HG02588 (cell line): ENCODE data around the gene RUVBL2.
"Not testable (repeated sequence)": the region's sequence is repeated elsewhere in the genome, so short reads cannot be mapped to it uniquely, and the experiment has no call there.

Source experiments
- ATAC-seq: cut with Tn5 transposase; IDR thresholded peaks from one replicate; pipeline ENCODE4 v1.9.1; 2021; ENCODE audit warnings: mild to moderate bottlenecking, moderate library complexity; ENCODE audit not compliant: unreplicated experiment

RUVBL2 gene

GRCh38 chr19:49038557-49039276 is 45.0 kb downstream of the RUVBL2 start:
- not testable (repeated sequence) for ATAC-seq

GRCh38 chr19:49039736-49040135 is 46.0 kb downstream of the RUVBL2 start:
- not testable (repeated sequence) for ATAC-seq

DNA sequence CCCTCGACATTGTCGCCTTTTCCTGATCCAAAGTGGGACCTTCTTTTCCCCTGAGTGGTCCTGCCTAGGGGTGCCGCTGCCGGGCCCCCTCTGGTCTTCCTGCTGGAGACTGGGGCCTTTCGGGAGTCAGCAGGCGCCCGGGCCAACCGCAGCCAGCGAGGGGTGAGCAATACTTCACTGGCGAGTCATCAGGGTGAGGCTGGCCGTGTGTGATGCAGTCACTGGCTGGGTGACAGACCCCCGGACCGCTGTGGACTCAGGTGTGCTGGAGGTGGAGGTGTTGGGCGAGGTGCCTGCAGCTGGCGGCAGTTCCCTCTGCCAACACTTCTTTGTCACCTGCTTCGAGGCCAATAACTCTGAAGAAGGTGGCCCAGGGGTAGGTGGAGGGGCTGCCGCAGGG is 48.5 kb downstream of the RUVBL2 start:
- no peak for ATAC-seq

DNA sequence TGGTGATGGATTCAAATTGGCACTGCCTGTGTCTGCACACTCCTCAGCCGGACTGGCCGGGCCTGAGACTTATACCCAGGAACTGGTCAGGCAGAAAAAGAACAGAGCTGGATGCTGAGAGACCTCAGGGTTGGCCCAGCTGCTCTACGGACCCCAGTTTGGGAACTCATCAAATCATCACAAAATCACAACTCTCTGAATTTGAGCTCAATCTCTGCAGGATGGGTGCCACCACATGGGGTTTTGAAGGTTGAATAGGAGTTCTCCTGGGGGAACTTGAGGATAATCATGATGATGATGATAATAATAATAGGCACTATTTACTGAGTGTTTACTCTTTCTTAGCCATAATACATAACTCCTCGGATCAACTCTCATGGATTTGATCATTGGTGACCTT is 49.0 kb downstream of the RUVBL2 start:
- ATAC-seq, result not testable (repeated sequence)

DNA sequence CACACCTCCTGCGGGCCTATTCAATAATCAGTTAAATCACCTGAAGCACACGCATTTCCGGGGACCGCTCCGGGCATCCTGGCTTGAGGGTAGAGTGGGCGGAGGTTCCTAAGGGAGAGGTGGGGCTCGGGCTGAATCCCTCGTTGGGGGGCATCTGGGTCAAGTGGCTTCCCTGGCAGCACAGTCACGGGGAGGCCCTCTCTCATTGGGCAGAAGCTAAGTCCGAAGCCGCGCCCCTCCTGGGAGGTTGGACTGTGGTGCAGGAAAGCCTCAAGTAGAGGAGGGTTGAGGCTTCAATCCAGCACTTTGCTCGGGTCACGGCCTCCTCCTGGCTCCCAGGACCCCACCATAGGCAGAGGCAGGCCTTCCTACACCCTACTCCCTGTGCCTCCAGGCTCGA is 49.9 kb downstream of the RUVBL2 start, which contains the start of gene CGB5:
CGB5 (plus strand) TSS at position 301 of the 400 bp plus-strand sequence. CDS start 362 bp downstream, outside the sequence.
- not testable (repeated sequence) for ATAC-seq

DNA sequence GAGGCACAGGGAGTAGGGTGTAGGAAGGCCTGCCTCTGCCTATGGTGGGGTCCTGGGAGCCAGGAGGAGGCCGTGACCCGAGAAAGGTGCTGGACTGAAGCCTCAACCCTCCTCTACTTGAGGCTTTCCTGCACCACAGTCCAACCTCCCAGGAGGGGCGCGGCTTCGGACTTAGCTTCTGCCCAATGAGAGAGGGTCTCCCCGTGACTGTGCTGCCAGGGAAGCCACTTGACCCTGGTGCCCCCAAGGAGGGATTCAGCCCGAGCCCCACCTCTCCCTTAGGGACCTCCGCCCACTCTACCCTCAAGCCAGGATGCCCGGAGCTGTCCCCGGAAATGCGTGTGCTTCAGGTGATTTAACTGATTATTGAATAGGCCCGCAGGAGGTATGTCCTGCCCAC is 55.3 kb downstream of the RUVBL2 start, which contains the start of gene CGB8:
CGB8 (minus strand) TSS at position 101 of the 400 bp plus-strand sequence. CDS start 372 bp downstream, outside the sequence.
- ATAC-seq, result not testable (repeated sequence)

DNA sequence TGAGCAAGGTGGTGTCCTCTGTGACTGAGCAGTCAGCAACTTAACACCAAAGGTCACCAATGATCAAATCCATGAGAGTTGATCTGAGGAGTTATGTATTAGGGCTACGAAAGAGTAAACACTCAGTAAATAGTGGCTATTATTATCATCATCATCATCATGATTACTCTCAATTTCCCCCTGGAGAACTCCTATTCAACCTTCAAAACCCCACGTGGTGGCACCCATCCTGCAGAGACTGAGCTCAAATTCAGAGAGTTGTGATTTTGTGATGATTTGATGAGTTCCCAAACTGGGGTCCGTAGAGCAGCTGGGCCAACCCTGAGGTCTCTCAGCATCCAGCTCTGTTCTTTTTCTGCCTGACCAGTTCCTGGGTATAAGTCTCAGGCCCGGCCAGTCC is 56.1 kb downstream of the RUVBL2 start:
- not testable (repeated sequence) for ATAC-seq

- ATAC-seq, result not testable (repeated sequence)
Measured at GRCh38 chr19:49050376-49051033, 56.8 kb downstream of the RUVBL2 start.

GRCh38 chr19:49056101-49056901 is 62.6 kb downstream of the RUVBL2 start:
- ATAC-seq, result peak; percentile 54

- not testable (repeated sequence) for ATAC-seq
Measured at GRCh38 chr19:49056902-49057596, 63.4 kb downstream of the RUVBL2 start.

- ATAC-seq, result no peak
Measured at GRCh38 chr19:49057636-49058234, 64.0 kb downstream of the RUVBL2 start, which contains the start of gene CGB7. Gene CGB7 (minus strand): TSS chr19:49057749. CDS start chr19:49055375, 2,374 bp downstream.

- no peak for ATAC-seq
Measured at GRCh38 chr19:49058562-49058961, 64.9 kb downstream of the RUVBL2 start.

- no peak for ATAC-seq
Measured at GRCh38 chr19:49059053-49059452, 65.4 kb downstream of the RUVBL2 start.

DNA sequence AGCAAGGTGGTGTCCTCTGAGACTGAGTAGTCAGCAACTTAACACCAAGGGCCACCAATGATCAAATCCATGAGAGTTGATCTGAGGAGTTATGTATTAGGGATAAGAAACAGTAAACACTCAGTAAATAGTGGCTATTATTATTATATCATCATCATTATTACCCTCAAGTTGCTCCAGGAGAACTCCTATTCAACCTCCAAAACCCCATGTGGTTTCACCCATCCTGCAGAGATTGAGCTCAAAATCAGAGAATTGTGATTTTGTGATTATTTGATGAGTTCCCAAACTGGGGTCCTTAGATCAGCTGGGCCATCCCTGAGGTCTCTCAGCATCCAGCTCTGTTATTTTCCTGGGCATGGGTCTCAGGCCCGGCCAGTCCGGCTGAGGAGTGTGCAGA is 67.3 kb downstream of the RUVBL2 start:
- no peak for ATAC-seq

DNA sequence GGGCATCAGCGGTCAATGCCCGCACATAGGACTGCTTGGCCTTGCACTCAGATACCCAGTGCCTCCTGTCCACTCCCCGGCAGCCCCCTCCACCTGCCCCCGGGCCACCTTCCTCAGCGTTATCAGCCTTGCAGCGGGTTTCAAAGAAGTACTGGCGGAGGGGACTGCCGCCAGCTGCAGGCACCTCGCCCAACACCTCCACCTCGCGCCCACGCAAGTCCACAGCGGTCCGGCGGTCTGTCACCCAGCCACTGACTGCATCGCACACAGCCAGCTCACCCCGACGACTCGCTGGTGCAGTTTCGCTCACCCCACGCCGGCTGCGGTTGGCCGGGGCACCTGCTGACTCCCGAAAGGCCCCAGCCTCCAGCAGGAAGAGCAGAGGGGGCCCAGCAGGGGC is 67.8 kb downstream of the RUVBL2 start:
- ATAC-seq, result no peak

GRCh38 chr19:49064029-49064629 is 70.4 kb downstream of the RUVBL2 start:
- ATAC-seq, result no peak

DNA sequence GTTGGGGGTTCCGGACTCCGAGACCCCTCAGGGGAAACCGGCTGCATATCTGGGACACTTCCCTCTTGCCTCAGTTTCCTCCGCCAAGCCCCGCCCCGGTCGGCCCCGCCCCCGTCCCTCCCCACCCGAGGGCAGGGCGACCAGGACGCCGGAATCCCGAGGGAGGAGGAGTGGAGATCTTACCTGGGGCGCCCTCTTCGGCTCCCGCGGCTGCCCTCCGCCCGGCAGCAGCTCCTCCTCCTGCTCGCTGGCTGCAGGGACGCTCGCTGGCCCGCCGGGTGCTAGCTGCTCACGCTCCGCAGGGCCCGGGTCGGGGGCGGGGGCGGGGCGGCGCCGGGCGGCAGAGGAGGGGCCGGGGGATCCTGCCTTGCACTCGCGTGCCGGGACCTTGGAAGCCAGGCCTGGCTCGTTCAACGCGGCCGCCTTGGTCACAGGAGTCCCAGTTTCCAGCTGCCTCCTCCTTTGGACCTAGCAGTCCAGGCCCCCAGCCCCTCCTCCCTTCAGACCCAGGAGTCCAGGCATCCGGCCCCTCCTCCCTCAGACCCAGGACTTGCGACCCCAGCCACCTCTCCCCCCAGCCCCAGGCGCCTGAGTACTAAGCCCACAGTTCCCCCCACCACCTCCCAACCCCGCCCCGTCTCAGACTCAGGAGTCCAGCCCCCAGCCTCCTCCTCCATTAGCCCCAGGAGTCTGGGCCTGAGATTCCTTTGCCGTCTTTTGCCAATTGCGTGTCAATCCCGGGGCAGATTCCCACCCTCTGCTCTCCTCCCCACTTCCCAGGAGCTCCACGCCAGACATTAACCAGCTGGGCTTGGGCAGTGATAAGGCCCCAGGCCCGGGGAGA is 71.3 kb downstream of the RUVBL2 start, which contains the start of gene NTF4:
NTF4 (minus strand) TSS at position 51 of the 844 bp plus-strand sequence. CDS start 2,821 bp downstream, outside the sequence.
- no peak for ATAC-seq
